HepG2 (cell line): ENCODE results near the gene ELP1. TPM values are rescaled to one million over a fixed set of nuclear protein-coding genes. Genes with fewer than 3 reads are reported as not detected.

Experiments used
- CHD4 ChIP-seq: fragments of 200-600 bp; sonication (generic); IDR thresholded peaks from 2 replicates; pipeline ENCODE4 v1.7.0; 2017; ENCODE audit warnings: mild to moderate bottlenecking, low read length, borderline replicate concordance
- ELK4 ChIP-seq: sonication (generic); formaldehyde crosslinking; IDR thresholded peaks from 2 replicates; pipeline ENCODE4 v1.9.0; 2021; ENCODE audit warnings: missing genetic modification reagents, borderline replicate concordance
- FOXA1 ChIP-seq, 2 experiments: fragments of 450-650 bp in 1 of 2; sonication (generic) in 1 of 2; formaldehyde crosslinking in 1 of 2; IDR thresholded peaks; 2 replicates each; pipeline versions ENCODE4 v1.4.0 to v1.6.1; 2016 to 2020; ENCODE audit warnings: missing genetic modification reagents in 1 of 2
- KLF13 ChIP-seq: sonication (generic); formaldehyde crosslinking; IDR thresholded peaks from 2 replicates; pipeline ENCODE4 v1.4.0; 2020; ENCODE audit warnings: mild to moderate bottlenecking, missing genetic modification reagents
- MTA3 ChIP-seq: sonication (generic); formaldehyde crosslinking; IDR thresholded peaks from 2 replicates; pipeline ENCODE4 v1.4.0; 2020; ENCODE audit warnings: missing genetic modification reagents
- NCOA5 ChIP-seq: sonication (generic); formaldehyde crosslinking; IDR thresholded peaks from 2 replicates; pipeline ENCODE4 v1.4.0; 2020; ENCODE audit warnings: missing genetic modification reagents
- NFYB ChIP-seq: sonication (generic); formaldehyde crosslinking; IDR thresholded peaks from 2 replicates; pipeline ENCODE4 v1.4.0; 2020; ENCODE audit warnings: missing genetic modification reagents
- NR2C2 ChIP-seq: sonication (generic); formaldehyde crosslinking; IDR thresholded peaks from 2 replicates; pipeline ENCODE4 v1.4.0; 2020; ENCODE audit warnings: missing genetic modification reagents, mild to moderate bottlenecking, moderate library complexity, borderline replicate concordance
- PCBP1 ChIP-seq: fragments of 200-400 bp; formaldehyde crosslinking; IDR thresholded peaks from 2 replicates; pipeline ENCODE4 v1.6.1; 2017; ENCODE audit warnings: mild to moderate bottlenecking, low read depth, low read length, borderline replicate concordance
- TEF ChIP-seq: sonication (generic); formaldehyde crosslinking; IDR thresholded peaks from 2 replicates; pipeline ENCODE4 v1.5.0; 2020; ENCODE audit warnings: missing genetic modification reagents
- YY1 ChIP-seq: IDR thresholded peaks from 2 replicates; pipeline ENCODE4 v1.6.1; 2011; ENCODE audit warnings: low read length, low read depth, moderate library complexity, mild to moderate bottlenecking; ENCODE audit not compliant: insufficient read depth, insufficient replicate concordance
- ZNF207 ChIP-seq: fragments of 450-650 bp; IDR thresholded peaks from 2 replicates; pipeline ENCODE4 v1.6.1; 2016; ENCODE audit warnings: antibody characterized with exemption, borderline replicate concordance
- ZNF510 ChIP-seq: sonication (generic); formaldehyde crosslinking; IDR thresholded peaks from 2 replicates; pipeline ENCODE4 v1.4.0; 2020; ENCODE audit warnings: low read depth, mild to moderate bottlenecking, missing genetic modification reagents
- ZNF770 ChIP-seq: sonication (generic); formaldehyde crosslinking; IDR thresholded peaks from 2 replicates; pipeline ENCODE4 v1.5.0; 2020; ENCODE audit warnings: mild to moderate bottlenecking, missing genetic modification reagents
- polyA plus RNA-seq, 8 experiments: library from polyadenylated mRNA; depleted of rRNA in 3 of 8; stranded (reverse) in 7 of 8; unstranded in 1 of 8; fragments of >200 nt; fragmentation: Illumina TruSeq in 4 of 8; extraction: Trizol in 4 of 8; gene quantifications; 2 replicates each; pipeline versions ENCODE4 v1.2.1 to v1.2.3, GENCODE V29; 2011 to 2016; ENCODE audit warnings: low read depth in 4 of 8, missing spikeins in 1 of 8, mixed read lengths in 1 of 8; ENCODE audit not compliant: insufficient read depth in 1 of 8
- total RNA-seq, 5 experiments: library from RNA; depleted of rRNA; stranded (reverse); fragments of >200 nt; fragmentation: Illumina TruSeq; extraction: Trizol; gene quantifications; 2 replicates each; pipeline ENCODE4 v1.2.3, GENCODE V29; 2016; ENCODE audit warnings: low read depth in 1 of 5
- TF ChIP-seq, protein P1 (sequence below): sonication (generic); formaldehyde crosslinking; IDR thresholded peaks from 2 replicates; pipeline ENCODE4 v1.4.0; 2020; ENCODE audit warnings: missing genetic modification reagents, borderline replicate concordance
- TF ChIP-seq, protein P2 (sequence below): sonication (generic); formaldehyde crosslinking; IDR thresholded peaks from 2 replicates; pipeline ENCODE4 v1.4.0; 2020; ENCODE audit warnings: missing genetic modification reagents, mild to moderate bottlenecking, borderline replicate concordance
- TF ChIP-seq, protein P3 (sequence below): IDR thresholded peaks from 2 replicates; pipeline ENCODE4 v1.6.1; 2016; ENCODE audit warnings: low read depth

Gene ELP1
- total and polyA plus RNA-seq, 2 of the 13 experiments (the other 11 are each of a cell fraction or from before 2014, with no cell fraction given) = 157 to 275 TPM

DNA sequence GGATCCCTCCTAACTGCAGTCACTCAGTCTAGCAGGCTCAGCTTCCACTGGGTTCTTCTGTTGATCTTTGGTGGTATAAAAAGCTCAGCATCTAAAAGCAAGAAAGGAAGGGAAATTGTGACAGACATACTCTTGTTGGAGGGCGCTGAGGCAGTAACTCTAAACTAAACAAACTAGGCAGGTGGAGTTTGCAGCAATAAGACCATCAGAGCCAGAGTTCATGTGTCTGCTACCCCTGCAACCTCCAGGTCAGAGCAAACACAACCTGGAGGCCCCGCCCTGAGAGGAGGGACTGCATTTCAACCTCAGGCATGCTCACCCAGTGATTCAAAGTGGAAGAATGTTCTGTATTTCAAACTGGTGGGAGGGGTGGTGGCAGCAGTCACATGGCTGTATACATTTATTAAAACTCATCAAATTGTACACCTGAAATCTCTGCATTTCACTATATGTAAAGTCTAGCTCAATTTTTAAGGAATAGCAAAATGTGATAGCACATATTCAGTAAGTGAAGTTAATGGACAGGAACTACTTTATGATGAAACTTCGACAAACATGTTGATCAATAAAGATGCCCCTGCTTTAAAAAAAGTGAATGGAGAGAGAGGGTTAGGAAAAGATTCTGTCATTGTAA, 64.7 kb downstream of the ELP1 start (continued):
- TF ChIP-seq, protein P1, sequence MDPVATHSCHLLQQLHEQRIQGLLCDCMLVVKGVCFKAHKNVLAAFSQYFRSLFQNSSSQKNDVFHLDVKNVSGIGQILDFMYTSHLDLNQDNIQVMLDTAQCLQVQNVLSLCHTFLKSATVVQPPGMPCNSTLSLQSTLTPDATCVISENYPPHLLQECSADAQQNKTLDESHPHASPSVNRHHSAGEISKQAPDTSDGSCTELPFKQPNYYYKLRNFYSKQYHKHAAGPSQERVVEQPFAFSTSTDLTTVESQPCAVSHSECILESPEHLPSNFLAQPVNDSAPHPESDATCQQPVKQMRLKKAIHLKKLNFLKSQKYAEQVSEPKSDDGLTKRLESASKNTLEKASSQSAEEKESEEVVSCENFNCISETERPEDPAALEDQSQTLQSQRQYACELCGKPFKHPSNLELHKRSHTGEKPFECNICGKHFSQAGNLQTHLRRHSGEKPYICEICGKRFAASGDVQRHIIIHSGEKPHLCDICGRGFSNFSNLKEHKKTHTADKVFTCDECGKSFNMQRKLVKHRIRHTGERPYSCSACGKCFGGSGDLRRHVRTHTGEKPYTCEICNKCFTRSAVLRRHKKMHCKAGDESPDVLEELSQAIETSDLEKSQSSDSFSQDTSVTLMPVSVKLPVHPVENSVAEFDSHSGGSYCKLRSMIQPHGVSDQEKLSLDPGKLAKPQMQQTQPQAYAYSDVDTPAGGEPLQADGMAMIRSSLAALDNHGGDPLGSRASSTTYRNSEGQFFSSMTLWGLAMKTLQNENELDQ (CRISPR knock-in tag) = no peak
- TF ChIP-seq MTA3 (CRISPR knock-in tag) (no peak), TEF (no peak), ZNF510 (CRISPR knock-in tag) (no peak), PCBP1 (no peak), ELK4 (no peak), ZNF207 (no peak), KLF13 (no peak), ZNF770 (CRISPR knock-in tag) (peak; percentile 43; the same call in 1 of the 2 replicates), YY1 (no peak), FOXA1 (IDR thresholded peaks at IDR 0.05) (no peak), FOXA1 (CRISPR knock-in tag; IDR thresholded peaks at IDR 0.05) (peak; percentile 88), NCOA5 (CRISPR knock-in tag) (no peak), NFYB (no peak), NR2C2 (CRISPR knock-in tag) (peak; percentile 74; the same call in 1 of the 2 replicates), CHD4 (no peak)
- TF ChIP-seq, protein P2, sequence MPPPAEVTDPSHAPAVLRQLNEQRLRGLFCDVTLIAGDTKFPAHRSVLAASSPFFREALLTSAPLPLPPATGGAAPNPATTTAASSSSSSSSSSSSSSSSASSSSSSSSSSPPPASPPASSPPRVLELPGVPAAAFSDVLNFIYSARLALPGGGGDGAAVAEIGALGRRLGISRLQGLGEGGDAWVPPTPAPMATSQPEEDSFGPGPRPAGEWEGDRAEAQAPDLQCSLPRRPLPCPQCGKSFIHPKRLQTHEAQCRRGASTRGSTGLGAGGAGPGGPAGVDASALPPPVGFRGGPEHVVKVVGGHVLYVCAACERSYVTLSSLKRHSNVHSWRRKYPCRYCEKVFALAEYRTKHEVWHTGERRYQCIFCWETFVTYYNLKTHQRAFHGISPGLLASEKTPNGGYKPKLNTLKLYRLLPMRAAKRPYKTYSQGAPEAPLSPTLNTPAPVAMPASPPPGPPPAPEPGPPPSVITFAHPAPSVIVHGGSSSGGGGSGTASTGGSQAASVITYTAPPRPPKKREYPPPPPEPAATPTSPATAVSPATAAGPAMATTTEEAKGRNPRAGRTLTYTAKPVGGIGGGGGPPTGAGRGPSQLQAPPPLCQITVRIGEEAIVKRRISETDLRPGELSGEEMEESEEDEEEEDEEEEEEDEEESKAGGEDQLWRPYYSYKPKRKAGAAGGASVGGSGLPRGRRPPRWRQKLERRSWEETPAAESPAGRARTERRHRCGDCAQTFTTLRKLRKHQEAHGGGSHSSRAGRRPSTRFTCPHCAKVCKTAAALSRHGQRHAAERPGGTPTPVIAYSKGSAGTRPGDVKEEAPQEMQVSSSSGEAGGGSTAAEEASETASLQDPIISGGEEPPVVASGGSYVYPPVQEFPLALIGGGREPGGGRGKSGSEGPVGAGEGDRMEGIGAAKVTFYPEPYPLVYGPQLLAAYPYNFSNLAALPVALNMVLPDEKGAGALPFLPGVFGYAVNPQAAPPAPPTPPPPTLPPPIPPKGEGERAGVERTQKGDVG (CRISPR knock-in tag) = no peak
- TF ChIP-seq, protein P3, sequence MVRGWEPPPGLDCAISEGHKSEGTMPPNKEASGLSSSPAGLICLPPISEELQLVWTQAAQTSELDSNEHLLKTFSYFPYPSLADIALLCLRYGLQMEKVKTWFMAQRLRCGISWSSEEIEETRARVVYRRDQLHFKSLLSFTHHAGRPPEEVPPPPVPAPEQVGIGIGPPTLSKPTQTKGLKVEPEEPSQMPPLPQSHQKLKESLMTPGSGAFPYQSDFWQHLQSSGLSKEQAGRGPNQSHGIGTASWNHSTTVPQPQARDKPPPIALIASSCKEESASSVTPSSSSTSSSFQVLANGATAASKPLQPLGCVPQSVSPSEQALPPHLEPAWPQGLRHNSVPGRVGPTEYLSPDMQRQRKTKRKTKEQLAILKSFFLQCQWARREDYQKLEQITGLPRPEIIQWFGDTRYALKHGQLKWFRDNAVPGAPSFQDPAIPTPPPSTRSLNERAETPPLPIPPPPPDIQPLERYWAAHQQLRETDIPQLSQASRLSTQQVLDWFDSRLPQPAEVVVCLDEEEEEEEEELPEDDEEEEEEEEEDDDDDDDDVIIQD (CRISPR knock-in tag) = peak; percentile 72
